K562 (cell line): ENCODE data around the gene KLHL18. TPM values are rescaled to one million over a fixed set of nuclear protein-coding genes. Genes with fewer than 3 reads are reported as not detected.

ENCODE experiments used
- BRF2 ChIP-seq: IDR thresholded peaks from 3 replicates; pipeline ENCODE4 v1.6.1; 2011; ENCODE audit warnings: borderline replicate concordance, mild to moderate bottlenecking; ENCODE audit not compliant: insufficient read length, insufficient read depth
- C11orf30 ChIP-seq: fragments of 450-650 bp; IDR thresholded peaks from 2 replicates; pipeline ENCODE4 v1.6.1; 2016; ENCODE audit warnings: low read depth, mild to moderate bottlenecking
- CEBPZ ChIP-seq: fragments of 150-350 bp; IDR thresholded peaks from 2 replicates; pipeline ENCODE4 v1.6.1; 2014; ENCODE audit warnings: low read depth, mild to moderate bottlenecking, low read length, borderline replicate concordance
- DEAF1 ChIP-seq: fragments of 450-650 bp; formaldehyde crosslinking; IDR thresholded peaks from 2 replicates; pipeline ENCODE4 v1.4.0; 2020; ENCODE audit warnings: mild to moderate bottlenecking, moderate library complexity
- ESRRB ChIP-seq: fragments of 250-450 bp; sonication (Bioruptor Pico); IDR thresholded peaks from 2 replicates; pipeline ENCODE4 v1.5.0; 2020; ENCODE audit warnings: mild to moderate bottlenecking, moderate library complexity, borderline replicate concordance
- GTF2E2 ChIP-seq: fragments of 200-800 bp; sonication (Bioruptor generic); IDR thresholded peaks from 2 replicates; pipeline ENCODE4 v1.6.1; 2016; ENCODE audit warnings: missing genetic modification characterization, missing compliant biosample characterization
- HNRNPL ChIP-seq: fragments of 200-400 bp; formaldehyde crosslinking; IDR thresholded peaks from 2 replicates; pipeline ENCODE4 v1.6.1; 2017; ENCODE audit warnings: low read depth, mild to moderate bottlenecking, low read length
- ILF3 ChIP-seq: fragments of 450-650 bp; IDR thresholded peaks from 2 replicates; pipeline ENCODE4 v1.6.1; 2018; ENCODE audit warnings: antibody characterized with exemption, mild to moderate bottlenecking, moderate library complexity, borderline replicate concordance
- MBD1 ChIP-seq: fragments of 250-450 bp; sonication (Bioruptor Pico); IDR thresholded peaks from 2 replicates; pipeline ENCODE4 v1.8.0; 2022; ENCODE audit warnings: inconsistent platforms
- MLLT1 ChIP-seq, 2 experiments: fragments of 450-650 bp; IDR thresholded peaks; 2 replicates each; pipeline ENCODE4 v1.6.1; 2016
- NFYB ChIP-seq: IDR thresholded peaks from 2 replicates; pipeline ENCODE4 v1.6.1; 2011; ENCODE audit warnings: mild to moderate bottlenecking, moderate library complexity; ENCODE audit not compliant: insufficient read length; ENCODE audit errors: extremely low read depth
- PHB ChIP-seq: fragments of 250-450 bp; sonication (Bioruptor Pico); IDR thresholded peaks from 2 replicates; pipeline ENCODE4 v1.5.0; 2021
- RBM22 ChIP-seq: fragments of 200-400 bp; formaldehyde crosslinking; IDR thresholded peaks from 2 replicates; pipeline ENCODE4 v1.6.1; 2018; ENCODE audit warnings: low read length, low read depth; ENCODE audit not compliant: poor library complexity, severe bottlenecking
- TARDBP ChIP-seq: fragments of 450-650 bp; IDR thresholded peaks from 2 replicates; pipeline ENCODE4 v1.6.1; 2016
- TSC22D4 ChIP-seq: fragments of 450-650 bp; IDR thresholded peaks from 2 replicates; pipeline ENCODE4 v1.6.1; 2016; ENCODE audit warnings: missing genetic modification characterization, missing biosample characterization, control low read depth
- ZBTB2 ChIP-seq: fragments of 450-650 bp; IDR thresholded peaks from 2 replicates; pipeline ENCODE4 v1.6.1; 2016; ENCODE audit warnings: antibody characterized with exemption
- ZNF696 ChIP-seq: fragments of 250-450 bp; sonication (Bioruptor Pico); conservative IDR thresholded peaks from 2 replicates; pipeline ENCODE4 v1.4.0; 2020; ENCODE audit warnings: mild to moderate bottlenecking, moderate library complexity
- polyA plus RNA-seq, 8 experiments: library from polyadenylated mRNA; depleted of rRNA in 4 of 8; stranded (reverse) in 5 of 8; unstranded in 3 of 8; fragments of >200 nt; fragmentation: Nextera tagmentation in 2 of 8; fragmentation: Illumina TruSeq in 1 of 8; extraction: Ambion mirVana in 2 of 8; extraction: Trizol in 1 of 8; gene quantifications; 2 replicates each; pipeline versions ENCODE4 v1.2.1 to v1.2.3, GENCODE V29; 2011 to 2014; ENCODE audit warnings: inconsistent platforms in 1 of 8, missing spikeins in 1 of 8
- total RNA-seq, 7 experiments: library from RNA; depleted of rRNA in 6 of 7; stranded (reverse); fragments of >200 nt in 6 of 7; fragmentation: Illumina TruSeq in 2 of 7; extraction: Trizol in 2 of 7; gene quantifications; 2 replicates each; pipeline versions ENCODE4 v1.2.1 to v1.2.3, GENCODE V29; 2011 to 2021; ENCODE audit warnings: low replicate concordance in 1 of 7

KLHL18 gene
- total and polyA plus RNA-seq, 9 of the 15 experiments (the other 6 are each of a cell fraction or from before 2014, with no cell fraction given) = 26.7 to 97.5 (median 48.7) TPM

GRCh38 chr3:47315069-47315647 is 32.4 kb downstream of the KLHL18 start (continued):
- TF ChIP-seq C11orf30 (no peak), TSC22D4 (tag) (no peak), PHB (CRISPR knock-in tag) (no peak), MBD1 (CRISPR knock-in tag) (no peak), BRF2 (no peak), ZBTB2 (peak; percentile 74; the same call in 1 of the 2 replicates), TARDBP (0 out of 2 replicates have a peak, but pooled peaks have one; percentile 27), NFYB (no peak), ILF3 (peak; percentile 86), GTF2E2 (tag) (no peak), CEBPZ (no peak), ZNF696 (no peak), MLLT1 (IDR thresholded peaks at IDR 0.05) (no peak), ESRRB (no peak), HNRNPL (no peak), RBM22 (no peak), DEAF1 (CRISPR knock-in tag) (no peak)
